ENCODE measurements around the gene PTGES3L. TPM values are rescaled to one million over a fixed set of nuclear protein-coding genes. Genes with fewer than 3 reads are reported as not detected.

PTGES3L gene
- total and polyA plus RNA-seq, 7 donors, result 2.1 to 13.6 (median 6.8) TPM

DNA sequence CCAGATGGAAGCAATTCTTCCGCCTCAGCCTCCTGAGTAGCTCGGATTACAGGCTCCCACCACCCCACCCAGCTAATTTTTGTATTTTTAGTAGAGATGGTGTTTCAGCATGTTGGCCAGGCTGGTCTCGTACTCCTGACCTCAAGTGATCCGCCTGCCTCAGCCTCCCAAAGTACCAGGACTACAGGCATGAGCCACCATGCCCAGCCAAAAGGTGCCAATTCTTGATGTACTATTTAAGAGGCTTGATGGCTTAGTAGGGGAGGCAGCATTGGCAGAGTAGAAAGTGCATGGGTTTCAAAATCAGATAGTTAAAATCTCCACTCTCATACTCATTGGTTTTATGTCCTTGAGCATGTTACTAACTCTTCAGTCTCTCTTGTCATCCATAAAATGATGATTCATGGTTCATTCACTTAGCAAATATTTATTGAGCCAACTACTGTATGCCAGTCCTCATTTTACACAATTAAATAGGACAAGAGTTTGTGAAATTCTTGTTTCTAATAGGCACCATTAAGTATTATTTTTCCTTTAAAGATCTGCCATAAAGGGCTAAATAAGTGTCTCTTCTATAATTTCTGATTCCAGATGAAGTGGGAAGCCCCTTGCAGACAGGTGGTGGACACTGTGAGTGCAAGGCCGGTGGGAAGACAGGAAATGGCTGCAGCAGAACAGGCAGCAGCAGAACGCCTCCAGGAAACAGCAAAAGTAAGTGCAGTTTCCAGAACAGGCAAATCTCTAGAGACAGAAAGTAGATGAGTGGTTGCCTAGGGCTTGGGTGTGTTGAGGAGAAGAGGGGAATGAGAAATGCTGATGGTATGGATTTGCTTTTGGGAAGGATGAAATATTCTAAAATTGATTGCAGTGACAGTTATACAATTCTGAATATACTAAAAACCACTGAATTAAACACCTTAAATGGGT lies 10.1 kb upstream of the PTGES3L start:
- DNase-seq, result no peak
- 87 to 88% methylated on average over 6 of the region's 6 CpGs for WGBS, 2 donors
- peaks cover 38 to 94% (median 53%) of the 10 kb centered on the region in 4 donors for H3K36me3 ChIP-seq
- no peak overlapping the region for H3K27ac ChIP-seq
- no peak overlapping the region for H3K4me3 ChIP-seq
- no peaks in the 10 kb centered on the region for H3K9me3 ChIP-seq
- intact Hi-C loops (cut with DNase I), result no loop called here
- no peaks in the 10 kb centered on the region for H3K27me3 ChIP-seq
- TF ChIP-seq EP300 (IDR thresholded peaks at IDR 0.05) (no peak), POLR2A (IDR thresholded peaks at IDR 0.05) (no peak), POLR2AphosphoS5 (IDR thresholded peaks at IDR 0.05) (no peak)
- TF ChIP-seq, protein P1, sequence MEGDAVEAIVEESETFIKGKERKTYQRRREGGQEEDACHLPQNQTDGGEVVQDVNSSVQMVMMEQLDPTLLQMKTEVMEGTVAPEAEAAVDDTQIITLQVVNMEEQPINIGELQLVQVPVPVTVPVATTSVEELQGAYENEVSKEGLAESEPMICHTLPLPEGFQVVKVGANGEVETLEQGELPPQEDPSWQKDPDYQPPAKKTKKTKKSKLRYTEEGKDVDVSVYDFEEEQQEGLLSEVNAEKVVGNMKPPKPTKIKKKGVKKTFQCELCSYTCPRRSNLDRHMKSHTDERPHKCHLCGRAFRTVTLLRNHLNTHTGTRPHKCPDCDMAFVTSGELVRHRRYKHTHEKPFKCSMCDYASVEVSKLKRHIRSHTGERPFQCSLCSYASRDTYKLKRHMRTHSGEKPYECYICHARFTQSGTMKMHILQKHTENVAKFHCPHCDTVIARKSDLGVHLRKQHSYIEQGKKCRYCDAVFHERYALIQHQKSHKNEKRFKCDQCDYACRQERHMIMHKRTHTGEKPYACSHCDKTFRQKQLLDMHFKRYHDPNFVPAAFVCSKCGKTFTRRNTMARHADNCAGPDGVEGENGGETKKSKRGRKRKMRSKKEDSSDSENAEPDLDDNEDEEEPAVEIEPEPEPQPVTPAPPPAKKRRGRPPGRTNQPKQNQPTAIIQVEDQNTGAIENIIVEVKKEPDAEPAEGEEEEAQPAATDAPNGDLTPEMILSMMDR (IDR thresholded peaks at IDR 0.05), result no peak
- H3K4me1 ChIP-seq, result no peaks in the 10 kb centered on the region

DNA sequence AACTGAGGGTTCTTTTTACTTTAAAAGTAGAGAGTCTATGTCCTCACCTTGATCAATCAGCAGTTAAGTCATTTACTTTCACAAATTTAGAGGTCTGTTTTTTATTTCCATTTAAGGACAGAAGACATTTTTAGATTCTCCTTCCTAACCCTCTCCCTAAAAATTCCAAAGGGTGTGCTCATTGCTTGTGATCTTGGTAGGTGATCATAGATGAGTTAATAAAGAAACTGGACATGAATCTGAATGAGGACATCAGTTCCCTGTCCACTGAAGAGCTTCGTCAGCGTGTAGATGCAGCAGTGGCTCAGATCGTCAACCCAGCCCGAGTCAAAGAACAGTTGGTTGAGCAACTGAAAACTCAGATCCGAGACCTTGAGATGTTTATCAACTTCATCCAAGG lies 9.3 kb upstream of the PTGES3L start:
- TF ChIP-seq EP300 (IDR thresholded peaks at IDR 0.05) (no peak), POLR2A (IDR thresholded peaks at IDR 0.05) (no peak), POLR2AphosphoS5 (IDR thresholded peaks at IDR 0.05) (no peak)
- TF ChIP-seq, protein P1 (IDR thresholded peaks at IDR 0.05), result no peak
- Histone ChIP-seq H3K27me3 (no peaks in the 10 kb centered on the region), H3K27ac (no peak overlapping the region), H3K36me3 (peaks cover 38 to 94% (median 53%) of the 10 kb centered on the region in 4 donors), H3K9me3 (no peaks in the 10 kb centered on the region), H3K4me1 (no peaks in the 10 kb centered on the region), H3K4me3 (no peak overlapping the region)
- intact Hi-C loops (cut with DNase I), result no loop called here
- WGBS, 2 donors, result 97 to 98% methylated on average over 5 of the region's 5 CpGs
- no peak for DNase-seq

DNA sequence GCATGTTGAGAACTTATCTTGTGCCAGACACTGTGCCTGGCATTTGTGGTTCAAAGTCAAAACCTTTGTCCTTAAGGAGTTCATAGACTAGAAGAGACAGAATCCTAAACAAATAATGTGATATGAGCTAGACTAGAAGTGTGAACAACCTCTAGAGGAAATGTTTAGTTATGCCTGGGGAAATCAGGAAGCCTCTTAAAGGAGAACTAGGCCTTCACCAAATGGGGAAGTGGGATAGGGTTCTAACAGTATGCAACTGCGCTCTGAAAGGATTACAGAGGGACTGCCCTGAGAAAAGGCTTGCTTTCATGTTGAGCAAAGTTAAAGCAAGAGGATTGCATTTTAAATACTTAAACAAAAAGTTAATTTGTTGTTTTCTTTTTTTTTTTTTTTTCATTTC lies 5.3 kb upstream of the PTGES3L start:
- Histone ChIP-seq H3K27me3 (no peaks in the 10 kb centered on the region), H3K27ac (no peak overlapping the region), H3K4me1 (peaks cover 0 to 18% (median 13%) of the 10 kb centered on the region in 4 donors), H3K4me3 (no peak overlapping the region), H3K9me3 (no peaks in the 10 kb centered on the region), H3K36me3 (peaks cover 24 to 55% (median 37%) of the 10 kb centered on the region in 4 donors)
- intact Hi-C loops (cut with DNase I), result no loop called here
- TF ChIP-seq, protein P1 (IDR thresholded peaks at IDR 0.05), result no peak
- no peak for TF ChIP-seq POLR2A (IDR thresholded peaks at IDR 0.05)
- no peak for TF ChIP-seq EP300 (IDR thresholded peaks at IDR 0.05)
- TF ChIP-seq POLR2AphosphoS5 (IDR thresholded peaks at IDR 0.05), result no peak
- DNase-seq, result no peak
- 0 to 55% methylated on average over 1 of the region's 1 CpG for WGBS, 2 donors

DNA sequence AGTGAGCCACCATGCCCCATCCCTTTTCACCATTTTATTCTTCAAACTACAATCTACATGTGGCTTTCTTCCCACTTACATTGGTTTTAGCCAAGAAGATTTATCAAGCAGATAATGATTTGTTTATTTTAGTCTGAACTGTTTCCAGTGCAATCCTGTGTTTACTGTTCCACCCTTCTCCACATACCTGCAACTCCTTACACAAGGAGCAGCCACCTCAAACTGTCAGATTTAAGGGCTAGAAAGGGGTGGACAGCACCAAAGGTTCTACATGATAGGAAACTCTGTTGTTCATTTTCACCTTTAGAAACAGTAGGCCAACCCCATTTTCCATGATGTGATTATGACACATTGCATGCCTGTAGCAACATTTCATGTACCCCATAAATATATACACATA lies 2.4 kb upstream of the PTGES3L start:
- intact Hi-C loops (cut with DNase I), result no loop called here
- Histone ChIP-seq H3K36me3 (peaks cover 0 to 25% (median 7%) of the 10 kb centered on the region in 4 donors), H3K27me3 (no peaks in the 10 kb centered on the region), H3K4me3 (no peak overlapping the region), H3K9me3 (no peaks in the 10 kb centered on the region), H3K27ac (peak overlapping the region in 1 of 4 donors; percentile 86), H3K4me1 (peaks cover 0 to 32% (median 22%) of the 10 kb centered on the region in 4 donors)
- TF ChIP-seq, protein P1 (IDR thresholded peaks at IDR 0.05), result no peak
- no peak for TF ChIP-seq EP300 (IDR thresholded peaks at IDR 0.05)
- no peak for TF ChIP-seq POLR2A (IDR thresholded peaks at IDR 0.05)
- TF ChIP-seq POLR2AphosphoS5 (IDR thresholded peaks at IDR 0.05), result no peak
- DNase-seq, result no peak
